ENCODE measurements around the gene LASP1.

- no peak for TF ChIP-seq CTCF (IDR thresholded peaks at IDR 0.05; ENCODE audit: poor library complexity, severe bottlenecking)
- no peak for TF ChIP-seq EZH2 (IDR thresholded peaks at IDR 0.05; ENCODE audit: borderline replicate concordance, insufficient read depth, low read length, poor library complexity, severe bottlenecking)
- no peak for TF ChIP-seq POLR2AphosphoS5 (IDR thresholded peaks at IDR 0.05)
- TF ChIP-seq TAF1 (IDR thresholded peaks at IDR 0.05; ENCODE audit: low read depth) = no peak
- no peak for TF ChIP-seq MXI1 (conservative IDR thresholded peaks at IDR 0.05; ENCODE audit: poor library complexity, severe bottlenecking)
- no peak for TF ChIP-seq SMC3 (conservative IDR thresholded peaks at IDR 0.05; ENCODE audit: poor library complexity)
- TF ChIP-seq REST (IDR thresholded peaks at IDR 0.05; ENCODE audit: borderline replicate concordance) = no peak
- no peak for TF ChIP-seq EP300 (conservative IDR thresholded peaks at IDR 0.05; ENCODE audit: poor library complexity, severe bottlenecking)
Observed at GRCh38 chr17:38919316-38920078, 49.6 kb downstream of the LASP1 start.

Measured in neural cell (in vitro differentiated cells).